GM20000 (cell line): ENCODE measurements around the gene CPA2.

Experiments
- DNase-seq: peaks from one replicate; pipeline ENCODE4 v3.0.0; 2012; ENCODE audit warnings: low spot score
- CTCF ChIP-seq: IDR thresholded peaks from 2 replicates; pipeline ENCODE4 v1.5.1; 2012; ENCODE audit warnings: mild to moderate bottlenecking, control low read depth; ENCODE audit errors: extremely low read depth, missing control alignments

Gene CPA2

GRCh38 chr7:130277763-130278643 is 11.3 kb downstream of the CPA2 start:
- no peak for DNase-seq
- TF ChIP-seq CTCF, result no peak

GRCh38 chr7:130278860-130279259 is 12.2 kb downstream of the CPA2 start:
- DNase-seq, result no peak

GRCh38 chr7:130279286-130279685 is 12.6 kb downstream of the CPA2 start:
- DNase-seq, result no peak
- no peak for TF ChIP-seq CTCF

More at GRCh38 chr7:130278860-130279259, 12.2 kb downstream of the CPA2 start:
- no peak for TF ChIP-seq CTCF

- no peak for DNase-seq
These were observed 13.2 kb downstream of the CPA2 start for GRCh38 chr7:130279906-130280305.

GRCh38 chr7:130281260-130281659 is 14.6 kb downstream of the CPA2 start:
- no peak for DNase-seq
- TF ChIP-seq CTCF, result no peak

More at GRCh38 chr7:130279906-130280305, 13.2 kb downstream of the CPA2 start:
- no peak for TF ChIP-seq CTCF

GRCh38 chr7:130286881-130287280 is 20.2 kb downstream of the CPA2 start:
- DNase-seq, result no peak

More at GRCh38 chr7:130286881-130287280, 20.2 kb downstream of the CPA2 start:
- no peak for TF ChIP-seq CTCF
